Measurements from ENCODE around the gene XAB2.

The XAB2 gene

DNA sequence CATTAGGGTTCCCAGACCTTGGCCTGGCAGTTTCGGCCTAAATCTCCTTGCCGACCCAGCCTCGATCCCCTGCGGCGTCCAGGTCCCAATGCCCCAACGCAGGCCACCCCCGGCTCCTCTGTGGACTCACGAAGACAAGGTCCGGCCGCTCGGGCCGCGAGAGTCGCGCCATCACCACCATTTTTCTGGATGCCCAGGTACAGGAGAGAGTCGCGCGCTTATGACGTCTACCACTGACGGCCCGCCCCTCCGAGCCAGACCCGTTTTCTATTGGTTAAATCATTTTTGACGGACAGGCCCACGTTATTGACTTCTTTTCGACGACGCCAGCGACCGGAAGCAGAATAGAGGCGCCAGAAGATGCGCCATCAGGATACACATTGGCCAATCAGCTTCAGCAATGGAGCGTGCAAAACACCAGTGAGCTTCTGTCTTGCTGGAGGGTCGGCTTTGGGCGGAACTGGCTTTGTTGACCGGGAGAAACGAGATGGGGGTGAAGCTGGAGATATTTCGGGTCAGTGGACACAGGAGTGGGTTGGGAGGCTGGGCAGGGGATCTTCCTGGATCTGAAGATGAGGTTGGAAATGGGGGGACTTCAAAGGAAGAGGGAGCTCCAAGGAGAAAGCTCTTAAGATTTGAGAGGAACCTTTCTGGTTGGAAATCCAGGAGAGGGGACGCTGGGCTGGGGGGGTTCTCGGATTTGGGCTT lies at the start of gene XAB2, which contains the start of gene PET100:
TSS of gene XAB2 (minus strand) at position 199 of the 708 bp plus-strand sequence. CDS start at position 181, 18 bp downstream.
TSS of gene PET100 (plus strand) at position 447 of the 708 bp plus-strand sequence. CDS start at position 488, 41 bp downstream.
- DNase-seq: peak; percentile 97

DNA sequence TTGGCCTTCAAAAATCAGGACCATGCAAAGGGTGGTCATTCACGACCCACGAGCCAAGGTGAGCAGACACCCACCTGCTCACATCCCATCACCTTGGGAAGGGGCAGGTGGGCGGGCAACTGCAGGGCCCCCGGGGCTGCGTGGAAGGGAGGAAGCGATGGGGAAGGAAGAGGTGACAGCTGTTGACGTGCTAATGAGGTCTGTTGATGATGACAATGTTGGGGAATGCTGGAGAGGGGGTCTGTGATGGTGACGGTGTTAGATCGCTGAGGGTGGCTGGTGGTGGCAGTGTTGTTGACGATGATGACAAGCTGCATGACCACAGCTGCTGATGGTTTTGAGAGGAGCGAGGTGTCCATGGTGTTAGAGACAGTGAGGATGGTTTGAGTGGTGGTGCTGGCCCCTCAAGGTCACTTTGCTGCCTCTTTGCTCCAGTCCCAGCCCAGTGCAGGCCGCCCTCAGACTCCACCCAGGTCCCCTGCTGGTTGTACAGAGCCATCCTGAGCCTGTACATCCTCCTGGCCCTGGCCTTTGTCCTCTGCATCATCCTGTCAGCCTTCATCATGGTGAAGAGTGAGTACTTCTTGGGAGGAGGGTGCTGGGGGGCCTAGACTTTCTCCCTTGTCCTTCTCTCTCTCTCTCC lies 48.4 kb upstream of the XAB2 start:
- DNase-seq: no peak

DNA sequence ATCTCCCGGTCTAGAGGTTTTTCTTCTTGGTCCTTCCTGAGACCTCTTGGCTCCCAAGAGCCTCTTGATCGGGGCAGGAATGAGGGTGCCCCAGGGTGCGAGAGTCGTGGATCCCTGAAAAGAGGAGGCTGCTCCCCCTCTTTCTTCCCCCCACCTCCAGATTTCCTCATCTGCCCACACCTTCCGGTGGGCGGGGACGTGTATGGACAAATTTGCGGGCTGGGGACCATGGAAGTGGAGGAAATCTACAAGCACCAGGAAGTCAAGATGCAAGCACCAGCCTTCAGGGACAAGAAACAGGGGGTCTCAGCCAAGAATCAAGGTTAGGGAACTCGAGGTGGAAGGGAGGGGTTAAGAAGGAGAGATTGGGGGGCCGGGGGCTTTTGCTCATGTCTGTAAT lies 47.5 kb upstream of the XAB2 start, which contains the start of gene MCEMP1:
TSS of gene MCEMP1 (plus strand) at position 237 of the 400 bp plus-strand sequence. CDS start at position 268, 31 bp downstream.
- no peak for DNase-seq

DNA sequence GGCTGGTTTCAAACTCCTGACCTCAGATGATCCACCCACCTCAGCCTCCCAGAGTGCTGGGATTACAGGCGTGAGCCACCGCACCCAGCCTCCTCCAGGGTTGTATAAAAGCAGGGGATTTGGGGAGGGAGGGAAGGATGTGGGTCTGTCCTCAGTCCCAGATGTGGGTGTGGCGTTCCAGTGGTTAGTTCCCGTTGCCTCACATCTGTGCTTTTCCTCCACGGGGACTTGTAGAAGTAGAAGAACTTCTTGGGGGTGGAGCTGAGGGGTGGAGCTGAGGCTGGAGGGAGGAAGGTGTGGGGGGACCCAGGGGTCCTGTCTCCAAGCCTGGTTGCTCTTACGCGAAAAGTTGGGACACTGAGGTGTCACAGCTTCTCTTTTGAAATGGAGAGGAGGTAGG lies 47.0 kb upstream of the XAB2 start:
- DNase-seq: no peak

DNA sequence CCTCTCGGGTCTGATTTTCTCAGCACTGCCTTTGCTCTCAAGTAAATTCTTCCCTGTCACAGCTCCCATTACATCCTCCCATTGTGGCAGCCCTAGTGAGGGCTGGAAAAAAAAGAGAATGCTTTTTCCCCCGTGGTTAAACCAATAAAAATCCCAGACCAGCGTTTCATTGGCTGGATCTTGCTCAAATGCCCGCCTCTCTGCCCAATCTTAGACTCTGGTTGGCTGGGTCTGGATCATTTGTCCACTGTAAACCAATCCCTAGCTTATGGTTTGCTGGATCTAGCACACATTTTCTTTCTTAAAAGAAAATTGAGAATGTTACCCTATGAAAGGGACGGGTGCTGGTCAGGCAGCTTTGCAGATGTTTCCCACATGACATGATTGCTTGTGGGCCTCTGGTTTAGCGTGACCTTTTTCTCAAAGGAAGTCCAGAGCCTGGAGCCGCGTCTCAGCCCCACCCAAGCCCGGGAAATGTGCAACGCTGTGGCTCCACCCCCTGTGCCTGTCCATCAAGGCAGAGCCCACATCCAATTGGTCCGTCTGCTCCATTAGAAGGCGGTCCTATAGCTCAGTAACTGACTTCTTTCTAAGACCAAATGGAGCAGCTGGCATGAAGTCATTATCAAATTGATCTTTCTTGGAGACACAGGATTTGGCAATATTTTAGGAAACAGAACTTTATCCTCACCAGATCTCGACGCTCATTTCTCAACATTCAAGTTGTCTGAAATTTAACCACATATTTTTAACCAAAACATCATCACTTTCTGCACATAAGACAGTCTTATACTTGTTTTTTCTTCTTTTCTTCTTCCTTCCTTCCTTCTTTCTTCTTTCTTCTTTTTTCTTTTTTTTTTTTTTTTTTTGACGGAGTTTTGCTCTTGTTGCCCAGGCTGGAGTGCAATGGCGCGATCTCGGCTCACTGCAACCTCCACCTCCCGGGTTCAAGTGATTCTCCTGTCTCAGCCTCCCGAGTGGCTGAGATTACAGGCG lies 45.0 kb upstream of the XAB2 start:
- DNase-seq: no peak

DNA sequence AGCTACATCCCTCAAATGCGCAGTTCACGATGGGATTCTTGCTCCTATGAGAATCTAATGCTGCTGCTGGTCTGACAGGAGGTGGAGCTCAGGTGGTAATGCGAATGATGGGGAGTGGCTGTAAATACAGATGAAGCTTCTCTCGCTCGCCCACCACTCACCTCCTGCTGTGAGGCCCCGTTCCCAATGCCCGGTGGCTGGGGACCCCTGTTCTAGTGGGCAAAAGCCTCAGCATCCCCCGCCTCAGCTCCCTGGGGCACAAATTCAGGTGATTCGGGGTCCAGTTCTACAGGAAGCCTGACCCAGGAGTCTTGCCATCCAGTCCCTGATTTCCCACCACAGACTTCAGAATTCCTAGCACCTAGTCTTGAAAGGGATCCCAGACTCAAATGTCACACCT lies 43.2 kb upstream of the XAB2 start:
- DNase-seq: no peak

DNA sequence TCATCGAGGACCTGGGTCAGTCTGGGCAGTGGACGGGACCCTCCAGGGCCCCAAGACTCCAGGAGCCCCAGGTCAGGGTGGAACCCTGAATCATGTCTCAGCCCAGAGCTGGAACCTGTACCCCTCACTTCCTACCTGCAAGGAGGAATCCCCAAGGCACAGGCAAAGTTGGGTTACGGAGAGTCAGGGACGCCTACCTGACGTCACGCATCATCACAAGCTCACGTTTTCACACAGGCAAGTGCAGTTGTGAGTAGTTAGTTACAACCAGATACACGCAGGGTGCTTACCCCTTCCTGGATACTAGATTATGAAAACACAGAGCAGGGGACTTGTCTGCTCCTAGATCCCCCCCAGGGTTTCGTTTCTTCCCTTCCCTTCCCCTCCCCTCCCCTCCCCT lies 41.4 kb upstream of the XAB2 start:
- DNase-seq: no peak

DNA sequence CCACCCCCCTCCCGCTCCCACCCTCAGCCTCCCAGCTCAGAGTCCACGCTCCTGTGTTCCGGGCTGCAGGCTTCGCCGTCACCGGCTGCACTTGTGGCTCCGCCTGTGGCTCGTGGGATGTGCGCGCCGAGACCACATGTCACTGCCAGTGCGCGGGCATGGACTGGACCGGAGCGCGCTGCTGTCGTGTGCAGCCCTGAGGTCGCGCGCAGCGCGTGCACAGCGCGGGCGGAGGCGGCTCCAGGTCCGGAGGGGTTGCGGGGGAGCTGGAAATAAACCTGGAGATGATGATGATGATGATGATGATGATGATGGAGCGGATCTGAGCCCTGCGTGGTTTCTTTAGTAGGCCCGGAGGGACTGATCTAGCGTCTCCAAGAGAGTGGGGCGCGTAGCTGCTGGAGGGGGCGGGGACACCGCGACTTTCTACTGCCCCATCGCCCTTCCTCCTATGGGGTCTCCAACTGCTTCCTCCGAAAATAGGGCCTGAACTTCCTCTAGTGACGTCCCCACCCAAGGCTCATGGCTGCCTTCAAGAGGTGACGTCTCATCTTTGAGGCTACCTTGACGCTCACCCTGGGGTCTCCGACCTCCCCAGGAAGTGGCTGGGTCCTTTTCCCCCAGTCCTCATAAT lies 40.9 kb upstream of the XAB2 start:
- no peak for DNase-seq

DNA sequence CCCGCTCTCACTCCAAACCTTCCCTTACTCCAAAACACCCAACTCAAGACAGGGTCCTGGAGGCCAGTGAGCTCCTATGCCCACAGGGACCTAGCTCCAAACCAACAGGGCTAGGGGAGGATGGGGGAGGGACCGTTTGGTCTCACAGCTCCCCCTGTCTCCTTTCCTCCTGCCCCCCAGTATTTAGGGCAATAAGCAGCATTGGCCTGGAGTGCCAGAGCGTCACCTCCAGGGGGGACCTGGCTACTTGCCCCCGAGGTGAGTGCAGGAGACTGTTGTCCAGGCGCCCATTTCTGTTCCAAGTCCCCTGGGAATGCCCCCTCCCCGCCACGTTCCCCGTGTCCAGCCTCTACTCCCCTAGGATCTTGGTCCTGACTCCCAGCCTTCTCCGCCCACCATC lies 40.3 kb upstream of the XAB2 start:
- DNase-seq: no peak

DNA sequence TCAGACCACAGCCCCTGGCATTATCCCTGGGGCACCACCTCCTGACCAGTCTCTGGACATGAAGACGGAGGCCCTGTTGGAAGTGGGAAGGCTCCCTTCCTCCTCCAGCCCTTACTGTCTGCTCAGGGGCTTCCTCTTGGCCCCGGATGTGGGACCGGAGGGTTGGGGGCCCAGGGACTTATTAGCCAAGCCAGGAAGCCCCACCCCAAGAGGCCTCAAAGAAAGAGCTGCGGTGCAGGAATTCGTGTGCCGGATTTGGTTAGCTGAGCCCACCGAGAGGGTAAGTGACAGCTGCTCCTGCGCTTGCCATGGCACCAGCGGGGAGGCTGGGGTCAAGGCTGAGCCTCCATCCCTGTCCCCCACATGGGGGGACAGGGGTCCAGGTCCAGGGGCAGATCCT lies 39.5 kb upstream of the XAB2 start, which contains the start of gene RETN:
TSS of gene RETN (plus strand) at position 208 of the 400 bp plus-strand sequence. CDS start 278 bp downstream, outside the sequence.
- no peak for DNase-seq

DNA sequence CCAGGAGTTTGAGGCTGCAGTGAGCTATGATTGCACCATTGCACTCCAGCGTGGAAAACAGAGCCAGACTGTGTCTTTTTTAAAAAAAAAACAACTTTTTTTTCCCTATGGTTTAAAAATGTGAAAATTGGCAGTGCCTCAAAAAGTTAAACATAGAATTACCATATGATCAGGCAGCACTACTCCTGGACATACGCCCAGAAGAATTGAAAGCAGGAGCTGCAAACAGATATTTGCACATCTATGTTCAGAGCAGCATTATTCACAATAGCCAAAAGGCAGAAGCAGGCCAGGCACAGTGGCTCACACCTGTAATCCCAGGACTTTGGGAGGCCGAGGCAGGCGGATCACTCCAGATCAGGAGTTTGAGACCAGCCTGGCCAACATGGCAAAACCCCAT lies 35.7 kb upstream of the XAB2 start:
- peak; percentile 15 for DNase-seq

DNA sequence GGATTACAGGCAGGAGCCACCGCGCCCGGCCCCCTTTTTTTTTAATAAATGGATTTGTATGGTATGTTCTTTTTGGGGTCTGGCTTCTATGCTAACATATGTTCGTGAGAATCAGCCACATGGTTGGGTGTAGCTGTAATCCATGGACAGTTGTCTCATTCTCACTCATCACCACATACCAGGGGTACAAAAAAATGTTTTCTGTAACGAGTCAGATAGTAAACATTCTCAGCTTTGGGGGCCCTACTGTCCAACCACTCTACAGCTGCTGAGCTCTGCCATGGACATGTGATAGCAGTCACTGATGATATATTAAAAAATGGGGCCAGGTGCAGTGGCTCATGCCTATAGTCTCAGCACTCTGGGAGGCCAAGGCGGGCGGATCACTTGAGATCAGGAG lies 34.4 kb upstream of the XAB2 start:
- DNase-seq: no peak

DNA sequence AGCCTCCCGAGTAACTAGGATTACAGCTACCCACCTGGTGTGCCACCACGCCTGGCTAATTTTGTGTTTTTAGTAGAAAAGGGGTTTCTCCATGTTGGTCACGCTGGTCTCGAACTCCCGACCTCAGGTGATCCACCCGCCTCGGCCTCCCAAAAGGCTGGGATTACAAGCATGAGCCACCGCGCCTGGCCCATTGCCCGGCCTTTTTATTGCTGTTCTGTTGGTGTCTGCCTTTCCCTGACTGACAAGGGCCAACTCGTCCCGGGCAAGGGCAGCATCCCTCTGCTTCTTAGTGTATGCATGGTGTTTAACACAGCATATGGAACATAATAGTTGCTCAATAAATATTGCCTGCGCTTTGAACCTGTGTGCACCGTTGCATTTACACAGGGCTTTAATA lies 33.3 kb upstream of the XAB2 start:
- DNase-seq: no peak

DNA sequence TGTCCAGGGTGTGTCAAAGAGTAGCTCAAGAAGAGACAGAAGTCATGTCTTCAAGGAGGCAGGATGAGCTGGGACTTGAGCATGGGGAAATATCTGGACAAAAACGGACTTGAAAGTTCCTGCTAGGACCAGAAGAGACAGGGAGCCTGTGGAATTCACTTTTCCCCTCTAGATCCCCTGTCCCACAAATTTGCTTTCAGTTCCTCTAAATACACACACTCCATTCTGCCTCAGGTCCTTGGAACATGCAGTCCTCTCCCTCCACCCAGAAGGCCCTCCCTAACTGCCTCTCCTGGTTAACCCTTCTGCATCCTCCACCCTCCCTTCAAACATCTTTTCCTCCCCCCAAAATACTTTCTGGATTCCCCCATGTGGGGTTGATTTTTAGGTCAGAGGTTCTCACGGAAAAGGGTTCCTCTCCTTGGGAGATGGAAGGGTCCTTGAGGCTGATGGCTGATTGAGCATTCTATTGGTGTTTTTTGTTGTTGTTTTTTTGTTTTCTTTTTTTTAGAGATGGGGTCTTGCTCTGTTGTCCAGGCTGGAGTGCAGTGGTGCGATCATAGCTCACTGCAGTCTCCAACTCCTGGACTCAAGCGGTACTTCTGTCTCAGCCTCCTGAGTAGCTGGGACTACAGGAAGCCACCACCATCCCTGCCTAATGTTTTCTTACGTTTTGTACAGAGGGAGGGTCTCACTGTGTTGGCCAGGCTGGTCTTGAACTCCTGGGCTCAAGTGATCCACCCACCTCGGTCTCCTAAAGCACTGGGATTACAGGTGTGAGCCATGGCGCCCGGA lies 32.6 kb upstream of the XAB2 start:
- DNase-seq: no peak

DNA sequence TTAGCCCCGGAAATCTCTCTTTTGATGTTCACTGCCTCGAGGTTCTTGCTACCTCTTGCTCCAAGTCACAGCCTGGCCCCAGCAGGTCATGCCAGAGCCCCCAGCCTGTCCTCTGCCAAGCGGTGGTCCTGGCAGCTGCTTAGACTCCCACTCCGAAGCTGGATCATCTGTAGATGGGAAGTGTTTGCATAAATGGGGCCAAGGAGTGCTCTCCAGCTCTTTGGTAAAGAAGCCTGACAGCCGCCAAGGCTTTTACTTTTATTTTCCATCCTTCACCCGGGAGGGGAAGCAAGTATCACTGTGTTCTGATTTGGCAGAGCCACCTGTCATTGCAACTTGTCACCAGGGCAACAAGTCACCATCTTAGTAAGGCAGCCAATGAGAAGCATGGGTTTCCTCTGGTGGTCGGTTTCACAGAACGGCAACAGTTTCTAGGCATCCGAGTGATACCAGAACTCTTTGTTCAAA lies 28.9 kb upstream of the XAB2 start:
- no peak for DNase-seq

DNA sequence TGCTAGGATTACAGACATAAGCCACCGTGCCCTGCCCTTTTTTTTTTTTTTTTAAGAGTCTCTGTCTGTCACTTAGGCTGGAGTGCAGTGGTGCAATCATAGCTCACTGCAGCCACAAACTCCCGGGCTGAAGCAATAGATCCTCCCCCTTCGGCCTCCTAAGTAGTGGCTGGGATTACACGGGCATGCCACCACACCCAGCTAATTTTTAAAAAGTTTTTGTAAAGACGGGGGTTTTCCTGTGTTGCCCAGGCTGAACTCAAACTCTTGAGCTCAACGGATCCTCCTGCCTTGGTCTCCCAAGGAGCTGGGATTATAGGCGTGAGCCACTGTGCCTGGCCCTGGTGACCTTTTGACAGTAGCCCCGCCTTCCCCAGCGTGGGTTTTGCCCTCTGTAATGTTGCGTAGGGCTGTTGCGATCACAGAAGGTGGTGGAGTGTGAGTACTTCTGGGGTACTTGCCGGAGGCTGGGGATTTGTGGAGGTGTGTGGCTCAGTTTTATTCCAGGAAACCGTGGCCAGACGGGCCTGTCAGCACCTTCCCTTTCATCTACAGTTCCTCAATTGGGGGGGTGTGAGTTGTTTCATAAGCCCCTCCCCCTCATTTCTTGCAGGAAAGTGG lies 27.9 kb upstream of the XAB2 start:
- DNase-seq: no peak

DNA sequence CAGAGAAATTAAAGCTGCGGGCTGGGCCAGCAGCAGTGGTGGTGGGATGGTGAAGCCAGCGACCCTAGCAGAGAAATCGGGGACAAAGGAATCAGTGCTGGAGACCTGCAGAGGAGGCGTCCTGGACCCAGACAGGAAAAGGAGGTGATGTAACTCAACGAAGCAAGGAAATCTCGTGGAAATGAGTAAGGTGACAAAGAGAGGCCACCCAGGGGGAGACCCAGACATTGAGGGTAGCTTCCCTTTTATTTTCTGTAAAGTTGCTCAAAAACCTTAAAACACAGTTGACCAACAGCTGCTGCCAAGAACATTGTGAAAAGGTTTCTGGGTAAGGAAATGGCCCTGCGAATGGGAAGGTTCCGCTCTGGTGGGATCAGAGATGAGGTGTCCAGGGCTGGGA lies 26.2 kb upstream of the XAB2 start:
- DNase-seq: no peak

DNA sequence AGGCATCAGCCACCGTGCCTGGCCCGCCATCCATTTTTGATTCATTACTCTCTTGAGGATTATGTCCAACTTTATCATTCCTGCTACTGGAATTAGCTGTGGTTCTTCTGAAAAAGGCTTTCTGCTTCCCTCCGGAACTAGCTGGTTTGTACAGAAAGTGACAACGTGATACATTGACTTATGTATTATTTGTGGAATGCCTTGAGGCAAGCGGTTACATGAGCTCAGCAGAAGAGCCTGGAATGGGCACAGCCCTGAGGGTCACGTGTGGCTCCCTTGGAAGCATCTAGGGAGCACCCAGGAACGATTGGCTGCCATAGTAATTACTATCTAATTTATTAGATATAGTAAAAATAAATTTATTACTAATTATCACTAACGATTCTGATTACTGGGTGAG lies 25.1 kb upstream of the XAB2 start:
- DNase-seq: no peak

DNA sequence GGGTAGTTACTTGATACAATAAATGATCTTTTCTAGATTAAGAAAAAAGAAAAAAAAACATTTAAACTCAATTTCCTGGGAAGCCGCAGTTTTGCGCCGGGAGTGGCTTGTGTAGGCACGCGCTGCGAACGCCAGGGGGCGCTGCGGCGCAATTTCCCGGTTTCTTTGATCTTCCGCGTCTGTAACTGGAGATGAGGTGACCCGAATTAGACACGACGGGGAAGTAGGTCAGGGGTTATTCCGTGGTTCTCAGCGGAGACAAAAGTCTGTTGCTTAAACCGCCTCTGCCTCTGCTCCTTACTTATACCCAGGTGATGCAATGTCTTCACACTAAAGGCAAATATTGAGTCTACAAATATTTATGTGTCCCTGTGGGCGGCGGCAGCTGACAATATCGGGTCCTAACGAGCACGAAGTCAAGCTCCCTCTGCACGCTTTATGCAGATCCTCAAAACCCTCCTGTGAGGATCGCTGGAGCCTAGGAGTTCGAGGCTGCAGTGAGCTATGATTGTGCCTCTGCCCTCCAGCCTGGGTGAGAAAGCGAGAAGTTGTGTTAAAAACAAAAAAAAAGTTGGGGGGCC lies 22.8 kb upstream of the XAB2 start:
- peak; percentile 6 for DNase-seq

DNA sequence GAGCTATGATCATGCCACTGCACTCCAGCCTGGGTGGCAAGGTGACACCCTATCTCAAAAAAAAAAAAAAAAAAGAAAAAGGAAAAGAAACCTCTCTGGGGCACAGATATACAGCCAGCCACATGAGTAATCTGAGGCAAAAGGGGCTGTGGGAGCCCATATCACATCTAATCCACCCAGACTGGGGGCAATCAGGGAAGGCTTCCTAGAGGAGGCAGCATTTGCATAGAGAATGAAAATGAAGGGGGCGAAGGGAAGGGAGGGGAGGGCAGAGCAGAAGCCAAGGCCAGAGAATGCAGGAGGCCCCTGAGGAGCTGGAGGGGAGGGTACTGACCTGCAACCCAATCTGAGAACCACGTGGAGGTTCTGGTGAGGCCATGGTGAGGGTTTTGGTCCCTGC lies 20.8 kb upstream of the XAB2 start:
- DNase-seq: no peak

Data from amniotic stem cell (primary cell).